ELF-1 (cell line): ENCODE results near the gene PTF1A.
"Not testable (repeated sequence)": the region's sequence is repeated elsewhere in the genome, so short reads cannot be mapped to it uniquely, and the experiment has no call there.

ENCODE experiments used
- DNase-seq: peaks from one replicate; pipeline ENCODE4 v3.0.0-alpha.2; 2016; ENCODE audit warnings: low read depth, low spot score

Gene PTF1A

GRCh38 chr10:23203369-23204325 is 11.5 kb downstream of the PTF1A start:
- DNase-seq: no peak

GRCh38 chr10:23204773-23205172 is 12.7 kb downstream of the PTF1A start:
- DNase-seq: peak; percentile 28

GRCh38 chr10:23205972-23206642 is 14.0 kb downstream of the PTF1A start:
- no peak for DNase-seq

GRCh38 chr10:23217471-23217870 is 25.4 kb downstream of the PTF1A start:
- DNase-seq: no peak

- no peak for DNase-seq
Observed at GRCh38 chr10:23230582-23230981, 38.5 kb downstream of the PTF1A start.

GRCh38 chr10:23238015-23238414 is 45.9 kb downstream of the PTF1A start:
- DNase-seq: no peak

GRCh38 chr10:23241779-23242178 is 49.7 kb downstream of the PTF1A start:
- DNase-seq: not testable (repeated sequence)
